Left hindlimb (tissue), 1 donor: ENCODE measurements around the gene B4GALT5.
"Not testable (repeated sequence)": the region's sequence is repeated elsewhere in the genome, so short reads cannot be mapped to it uniquely, and the experiment has no call there.

Experiments used
- DNase-seq: peaks from one replicate; pipeline ENCODE4 v3.0.0-alpha.2; 2018

Gene B4GALT5

GRCh38 chr20:49727894-49728885 lies 14.5 kb upstream of the B4GALT5 start:
- DNase-seq: no peak

- DNase-seq: no peak
Observed at GRCh38 chr20:49727478-49727877, 13.8 kb upstream of the B4GALT5 start.

GRCh38 chr20:49725694-49726093 lies 12.0 kb upstream of the B4GALT5 start:
- DNase-seq: no peak

- not testable (repeated sequence) for DNase-seq
Observed at GRCh38 chr20:49725224-49725606, 11.5 kb upstream of the B4GALT5 start.

GRCh38 chr20:49724408-49725223 lies 10.9 kb upstream of the B4GALT5 start:
- DNase-seq: peak; percentile 57

GRCh38 chr20:49723758-49724157 lies 10.1 kb upstream of the B4GALT5 start:
- DNase-seq: not testable (repeated sequence)

- not testable (repeated sequence) for DNase-seq
Observed at GRCh38 chr20:49721326-49721725, 7.6 kb upstream of the B4GALT5 start.

- DNase-seq: no peak
Observed at GRCh38 chr20:49715466-49715865, 1.8 kb upstream of the B4GALT5 start.

GRCh38 chr20:49712996-49713752 lies 504 bp downstream of the B4GALT5 start:
- peak; percentile 65 for DNase-seq

- DNase-seq: no peak
Observed at GRCh38 chr20:49712646-49712995, 1.1 kb downstream of the B4GALT5 start.

- no peak for DNase-seq
Observed at GRCh38 chr20:49712118-49712517, 1.6 kb downstream of the B4GALT5 start.

GRCh38 chr20:49711667-49711987 lies 2.1 kb downstream of the B4GALT5 start:
- DNase-seq: no peak

GRCh38 chr20:49710971-49711666 lies 2.6 kb downstream of the B4GALT5 start:
- no peak for DNase-seq

- DNase-seq: no peak
Observed at GRCh38 chr20:49707118-49707517, 6.6 kb downstream of the B4GALT5 start.

GRCh38 chr20:49706630-49707091 lies 7.0 kb downstream of the B4GALT5 start:
- no peak for DNase-seq

GRCh38 chr20:49705893-49706292 lies 7.8 kb downstream of the B4GALT5 start:
- not testable (repeated sequence) for DNase-seq

- no peak for DNase-seq
Observed at GRCh38 chr20:49705358-49705757, 8.3 kb downstream of the B4GALT5 start.

- DNase-seq: no peak
Observed at GRCh38 chr20:49704932-49705336, 8.7 kb downstream of the B4GALT5 start.

- DNase-seq: no peak
Observed at GRCh38 chr20:49701916-49702315, 11.8 kb downstream of the B4GALT5 start.

- no peak for DNase-seq
Observed at GRCh38 chr20:49701241-49701790, 12.4 kb downstream of the B4GALT5 start.

GRCh38 chr20:49700411-49701185 lies 13.1 kb downstream of the B4GALT5 start:
- DNase-seq: no peak
